WTC11 (cell line): Measurements from ENCODE around the gene CA5A. TPM values are rescaled to one million over a fixed set of nuclear protein-coding genes. Genes with fewer than 3 reads are reported as not detected.

Source experiments
- ATAC-seq: fragments of 200-7000 bp; cut with Tn5 transposase; 2 replicates; pipeline ENCODE4 v1.10.0; 2021; ENCODE audit warnings: mild to moderate bottlenecking, moderate library complexity
- CTCF ChIA-PET: fragments of 300-600 bp; sonication (Branson Sonifier 250); formaldehyde crosslinking; loops from one replicate; lab custom pipeline; 2021; ENCODE audit warnings: antibody characterized with exemption; lab: Charles Lee
- POLR2A ChIA-PET: fragments of 350-600 bp; sonication (Branson Sonifier 250); formaldehyde crosslinking; loops from one replicate; lab custom pipeline; 2021; ENCODE audit warnings: antibody characterized with exemption; lab: Charles Lee
- DNase-seq: peaks from one replicate; pipeline ENCODE4 v3.0.0; 2021; ENCODE audit warnings: low spot score
- H3K27ac Mint-ChIP-seq: 2 replicates; pipeline ENCODE4 v1.8.0; 2021; ENCODE audit warnings: mixed read lengths
- H3K27me3 Mint-ChIP-seq: 2 replicates; pipeline ENCODE4 v1.8.0; 2021; ENCODE audit warnings: low read depth, mild to moderate bottlenecking, moderate library complexity, mixed read lengths
- H3K36me3 Mint-ChIP-seq: 2 replicates; pipeline ENCODE4 v1.8.0; 2021; ENCODE audit warnings: mixed read lengths
- H3K4me1 Mint-ChIP-seq: 2 replicates; pipeline ENCODE4 v1.8.0; 2022; ENCODE audit warnings: mixed read lengths
- H3K4me3 Mint-ChIP-seq: 2 replicates; pipeline ENCODE4 v1.8.0; 2021; ENCODE audit warnings: mild to moderate bottlenecking, moderate library complexity, mixed read lengths
- H3K9me3 Mint-ChIP-seq: 2 replicates; pipeline ENCODE4 v1.8.0; 2021; ENCODE audit warnings: mixed read lengths
- ATF1 ChIP-seq: sonication (generic); formaldehyde crosslinking; IDR thresholded peaks from 2 replicates; pipeline ENCODE4 v1.8.1; 2023; ENCODE audit warnings: mild to moderate bottlenecking, moderate library complexity, missing genetic modification reagents
- CREM ChIP-seq: sonication (generic); formaldehyde crosslinking; IDR thresholded peaks from 2 replicates; pipeline ENCODE4 v1.8.1; 2022; ENCODE audit warnings: mild to moderate bottlenecking, missing genetic modification reagents, moderate library complexity
- HMGA2 ChIP-seq: fragments of 250-450 bp; sonication (Bioruptor Pico); IDR thresholded peaks from 2 replicates; pipeline ENCODE4 v1.4.0; 2021; ENCODE audit warnings: mild to moderate bottlenecking, moderate library complexity
- NFE2L1 ChIP-seq: sonication (generic); formaldehyde crosslinking; IDR thresholded peaks from 2 replicates; pipeline ENCODE4 v1.8.1; 2023; ENCODE audit warnings: missing genetic modification reagents
- NFYB ChIP-seq: sonication (generic); formaldehyde crosslinking; conservative IDR thresholded peaks from 2 replicates; pipeline ENCODE4 v1.8.0; 2022; ENCODE audit warnings: low read depth, missing genetic modification reagents
- NR3C1 ChIP-seq: sonication (generic); formaldehyde crosslinking; conservative IDR thresholded peaks from 2 replicates; pipeline ENCODE4 v1.8.1; 2023; ENCODE audit warnings: low read depth, mild to moderate bottlenecking, missing genetic modification reagents
- SMAD3 ChIP-seq: sonication (generic); formaldehyde crosslinking; IDR thresholded peaks from 2 replicates; pipeline ENCODE4 v1.8.0; 2022; ENCODE audit warnings: missing genetic modification reagents, mild to moderate bottlenecking, borderline replicate concordance
- SOX15 ChIP-seq: fragments of 250-450 bp; sonication (Bioruptor Pico); IDR thresholded peaks from 2 replicates; pipeline ENCODE4 v1.9.0; 2021; ENCODE audit warnings: mild to moderate bottlenecking
- ZNF219 ChIP-seq: sonication (generic); formaldehyde crosslinking; IDR thresholded peaks from 2 replicates; pipeline ENCODE4 v1.8.0; 2023; ENCODE audit warnings: missing genetic modification reagents, mild to moderate bottlenecking, borderline replicate concordance
- ZNF232 ChIP-seq: sonication (generic); formaldehyde crosslinking; IDR thresholded peaks from 2 replicates; pipeline ENCODE4 v1.8.0; 2022; ENCODE audit warnings: mild to moderate bottlenecking, missing genetic modification reagents
- total RNA-seq: library from RNA; stranded (reverse); gene quantifications from 3 replicates; pipeline ENCODE4 v1.2.3, GENCODE V29; 2021
- TF ChIP-seq, protein P1 (sequence below): sonication (generic); formaldehyde crosslinking; IDR thresholded peaks from 2 replicates; pipeline ENCODE4 v1.8.0; 2022; ENCODE audit warnings: mild to moderate bottlenecking, missing genetic modification reagents
- TF ChIP-seq, protein P2 (sequence below): sonication (generic); formaldehyde crosslinking; IDR thresholded peaks from 2 replicates; pipeline ENCODE4 v1.8.1; 2023; ENCODE audit warnings: mild to moderate bottlenecking, moderate library complexity, missing genetic modification reagents
- TF ChIP-seq, protein P3 (sequence below): sonication (generic); formaldehyde crosslinking; IDR thresholded peaks from 2 replicates; pipeline ENCODE4 v1.8.0; 2023; ENCODE audit warnings: missing genetic modification reagents
- TF ChIP-seq, protein P4 (sequence below): fragments of 250-450 bp; sonication (Bioruptor Pico); IDR thresholded peaks from 2 replicates; pipeline ENCODE4 v1.9.0; 2021; ENCODE audit warnings: mild to moderate bottlenecking, borderline replicate concordance
- TF ChIP-seq, protein P5 (sequence below): sonication (generic); formaldehyde crosslinking; IDR thresholded peaks from 2 replicates; pipeline ENCODE4 v1.8.1; 2022; ENCODE audit warnings: missing genetic modification reagents, borderline replicate concordance
- TF ChIP-seq, protein P6 (sequence below): sonication (generic); formaldehyde crosslinking; IDR thresholded peaks from 2 replicates; pipeline ENCODE4 v1.8.0; 2022; ENCODE audit warnings: mild to moderate bottlenecking, missing genetic modification reagents
- TF ChIP-seq, protein P7 (sequence below): sonication (generic); formaldehyde crosslinking; IDR thresholded peaks from 2 replicates; pipeline ENCODE4 v1.8.0; 2023; ENCODE audit warnings: mild to moderate bottlenecking, missing genetic modification reagents
- TF ChIP-seq, protein P8 (sequence below): fragments of 250-450 bp; sonication (Bioruptor Pico); IDR thresholded peaks from 2 replicates; pipeline ENCODE4 v1.9.0; 2021; ENCODE audit warnings: mild to moderate bottlenecking

Gene CA5A
- total RNA-seq, 1 experiment from 2014 or later = not detected

DNA sequence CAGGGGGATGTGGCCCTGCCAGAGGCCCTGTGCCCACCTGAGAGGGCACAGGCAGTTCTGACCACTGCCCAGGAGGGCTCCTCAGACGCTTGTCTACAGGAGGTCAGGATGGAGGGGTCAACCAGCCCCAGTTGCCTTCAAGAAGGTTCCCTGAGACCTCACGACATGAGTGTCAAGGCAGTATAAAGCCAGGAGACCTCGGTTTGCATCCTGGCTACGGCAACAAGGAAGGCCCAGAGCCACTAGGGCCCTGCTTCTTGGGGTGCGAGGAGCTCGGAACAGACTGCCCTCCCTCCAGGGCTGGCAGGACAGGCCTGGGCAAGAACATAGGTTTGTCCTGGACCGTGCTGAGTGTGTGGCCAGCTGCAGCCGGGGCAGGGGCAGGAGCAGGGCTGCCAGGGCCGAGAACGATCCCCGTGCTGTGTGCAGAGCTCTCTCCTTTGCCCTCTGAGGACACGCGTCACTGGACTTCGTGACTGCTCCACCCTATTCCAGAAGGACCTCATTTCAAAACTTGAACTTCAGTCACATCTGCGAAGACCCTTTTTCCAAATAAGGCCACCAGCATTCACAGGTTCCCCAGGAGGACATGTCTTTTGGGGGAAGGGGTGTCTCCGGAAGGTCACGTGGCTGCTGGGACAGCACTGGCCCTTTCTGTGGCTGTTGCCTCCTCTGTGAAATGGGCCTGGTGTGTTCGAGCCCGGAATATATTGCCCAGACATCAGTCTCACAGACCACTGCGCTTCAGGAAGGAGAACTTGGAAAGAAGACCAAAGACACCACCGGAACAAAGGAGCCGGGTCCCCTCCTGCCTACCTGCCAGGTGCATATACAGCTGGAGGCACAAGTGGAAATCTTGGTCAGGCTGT lies 94.8 kb downstream of the CA5A start (continued):
- TF ChIP-seq, protein P1, sequence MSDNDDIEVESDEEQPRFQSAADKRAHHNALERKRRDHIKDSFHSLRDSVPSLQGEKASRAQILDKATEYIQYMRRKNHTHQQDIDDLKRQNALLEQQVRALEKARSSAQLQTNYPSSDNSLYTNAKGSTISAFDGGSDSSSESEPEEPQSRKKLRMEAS (CRISPR knock-in tag) = no peak
- TF ChIP-seq NFE2L1 (CRISPR knock-in tag) (no peak), ATF1 (CRISPR knock-in tag) (no peak), SOX15 (CRISPR knock-in tag) (no peak), HMGA2 (CRISPR knock-in tag) (no peak), ZNF219 (CRISPR knock-in tag) (no peak), ZNF232 (no peak)
- TF ChIP-seq, protein P2, sequence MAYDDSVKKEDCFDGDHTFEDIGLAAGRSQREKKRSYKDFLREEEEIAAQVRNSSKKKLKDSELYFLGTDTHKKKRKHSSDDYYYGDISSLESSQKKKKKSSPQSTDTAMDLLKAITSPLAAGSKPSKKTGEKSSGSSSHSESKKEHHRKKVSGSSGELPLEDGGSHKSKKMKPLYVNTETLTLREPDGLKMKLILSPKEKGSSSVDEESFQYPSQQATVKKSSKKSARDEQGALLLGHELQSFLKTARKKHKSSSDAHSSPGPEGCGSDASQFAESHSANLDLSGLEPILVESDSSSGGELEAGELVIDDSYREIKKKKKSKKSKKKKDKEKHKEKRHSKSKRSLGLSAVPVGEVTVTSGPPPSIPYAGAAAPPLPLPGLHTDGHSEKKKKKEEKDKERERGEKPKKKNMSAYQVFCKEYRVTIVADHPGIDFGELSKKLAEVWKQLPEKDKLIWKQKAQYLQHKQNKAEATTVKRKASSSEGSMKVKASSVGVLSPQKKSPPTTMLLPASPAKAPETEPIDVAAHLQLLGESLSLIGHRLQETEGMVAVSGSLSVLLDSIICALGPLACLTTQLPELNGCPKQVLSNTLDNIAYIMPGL (CRISPR knock-in tag) = no peak
- TF ChIP-seq, protein P3, sequence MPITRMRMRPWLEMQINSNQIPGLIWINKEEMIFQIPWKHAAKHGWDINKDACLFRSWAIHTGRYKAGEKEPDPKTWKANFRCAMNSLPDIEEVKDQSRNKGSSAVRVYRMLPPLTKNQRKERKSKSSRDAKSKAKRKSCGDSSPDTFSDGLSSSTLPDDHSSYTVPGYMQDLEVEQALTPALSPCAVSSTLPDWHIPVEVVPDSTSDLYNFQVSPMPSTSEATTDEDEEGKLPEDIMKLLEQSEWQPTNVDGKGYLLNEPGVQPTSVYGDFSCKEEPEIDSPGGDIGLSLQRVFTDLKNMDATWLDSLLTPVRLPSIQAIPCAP = no peak

DNA sequence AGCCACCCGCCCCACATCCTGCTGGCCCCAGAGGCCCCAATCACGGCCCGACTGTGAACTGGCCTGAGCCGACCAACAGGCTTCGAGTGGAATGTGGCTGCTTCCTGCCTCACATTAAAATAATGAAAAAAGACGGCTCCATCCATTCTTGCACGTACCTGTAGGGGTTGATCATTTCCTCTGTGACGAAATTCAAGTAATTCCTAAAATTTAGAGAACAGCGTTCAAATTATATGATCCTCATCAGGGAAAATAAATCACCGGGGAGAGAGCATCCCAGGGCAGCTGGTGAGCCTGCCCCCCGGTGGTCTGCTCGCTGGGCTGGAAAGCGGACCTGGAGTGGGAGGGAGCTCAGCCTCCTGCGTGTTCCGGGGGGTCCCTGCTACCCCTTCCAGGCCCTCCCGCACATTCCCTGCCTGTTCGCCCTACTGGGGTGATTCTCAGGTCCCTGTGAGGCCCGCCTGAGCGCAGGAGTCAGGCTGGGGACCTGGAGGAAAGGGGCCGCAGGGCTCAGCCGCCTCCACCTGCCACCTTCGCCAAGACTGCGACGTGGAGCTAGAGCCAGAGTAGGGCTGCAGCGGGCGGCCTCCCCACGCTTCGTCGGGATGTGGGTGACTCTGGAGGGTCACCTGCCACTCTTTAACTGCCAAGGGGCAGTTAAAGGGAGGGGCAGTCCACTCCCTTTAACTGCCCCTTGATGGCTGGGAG lies 95.9 kb downstream of the CA5A start:
- CTCF ChIA-PET = interaction anchor here (0.8 to 3.1 kb wide), 9 partner anchors 9 to 71 kb away, joined by 3 to 26 read pairs (median 8); no protein-coding TSS in a partner anchor
- H3K9me3 Mint-ChIP-seq = no peaks in the 10 kb centered on the region
- TF ChIP-seq ZNF219 (CRISPR knock-in tag) = no peak
- no peak for TF ChIP-seq CREM (CRISPR knock-in tag)
- TF ChIP-seq SMAD3 (CRISPR knock-in tag) = no peak
- no peak for TF ChIP-seq NFYB
- no peak for TF ChIP-seq NR3C1 (CRISPR knock-in tag)
- TF ChIP-seq, protein P4, sequence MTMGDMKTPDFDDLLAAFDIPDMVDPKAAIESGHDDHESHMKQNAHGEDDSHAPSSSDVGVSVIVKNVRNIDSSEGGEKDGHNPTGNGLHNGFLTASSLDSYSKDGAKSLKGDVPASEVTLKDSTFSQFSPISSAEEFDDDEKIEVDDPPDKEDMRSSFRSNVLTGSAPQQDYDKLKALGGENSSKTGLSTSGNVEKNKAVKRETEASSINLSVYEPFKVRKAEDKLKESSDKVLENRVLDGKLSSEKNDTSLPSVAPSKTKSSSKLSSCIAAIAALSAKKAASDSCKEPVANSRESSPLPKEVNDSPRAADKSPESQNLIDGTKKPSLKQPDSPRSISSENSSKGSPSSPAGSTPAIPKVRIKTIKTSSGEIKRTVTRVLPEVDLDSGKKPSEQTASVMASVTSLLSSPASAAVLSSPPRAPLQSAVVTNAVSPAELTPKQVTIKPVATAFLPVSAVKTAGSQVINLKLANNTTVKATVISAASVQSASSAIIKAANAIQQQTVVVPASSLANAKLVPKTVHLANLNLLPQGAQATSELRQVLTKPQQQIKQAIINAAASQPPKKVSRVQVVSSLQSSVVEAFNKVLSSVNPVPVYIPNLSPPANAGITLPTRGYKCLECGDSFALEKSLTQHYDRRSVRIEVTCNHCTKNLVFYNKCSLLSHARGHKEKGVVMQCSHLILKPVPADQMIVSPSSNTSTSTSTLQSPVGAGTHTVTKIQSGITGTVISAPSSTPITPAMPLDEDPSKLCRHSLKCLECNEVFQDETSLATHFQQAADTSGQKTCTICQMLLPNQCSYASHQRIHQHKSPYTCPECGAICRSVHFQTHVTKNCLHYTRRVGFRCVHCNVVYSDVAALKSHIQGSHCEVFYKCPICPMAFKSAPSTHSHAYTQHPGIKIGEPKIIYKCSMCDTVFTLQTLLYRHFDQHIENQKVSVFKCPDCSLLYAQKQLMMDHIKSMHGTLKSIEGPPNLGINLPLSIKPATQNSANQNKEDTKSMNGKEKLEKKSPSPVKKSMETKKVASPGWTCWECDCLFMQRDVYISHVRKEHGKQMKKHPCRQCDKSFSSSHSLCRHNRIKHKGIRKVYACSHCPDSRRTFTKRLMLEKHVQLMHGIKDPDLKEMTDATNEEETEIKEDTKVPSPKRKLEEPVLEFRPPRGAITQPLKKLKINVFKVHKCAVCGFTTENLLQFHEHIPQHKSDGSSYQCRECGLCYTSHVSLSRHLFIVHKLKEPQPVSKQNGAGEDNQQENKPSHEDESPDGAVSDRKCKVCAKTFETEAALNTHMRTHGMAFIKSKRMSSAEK (CRISPR knock-in tag) = no peak
- TF ChIP-seq, protein P5, sequence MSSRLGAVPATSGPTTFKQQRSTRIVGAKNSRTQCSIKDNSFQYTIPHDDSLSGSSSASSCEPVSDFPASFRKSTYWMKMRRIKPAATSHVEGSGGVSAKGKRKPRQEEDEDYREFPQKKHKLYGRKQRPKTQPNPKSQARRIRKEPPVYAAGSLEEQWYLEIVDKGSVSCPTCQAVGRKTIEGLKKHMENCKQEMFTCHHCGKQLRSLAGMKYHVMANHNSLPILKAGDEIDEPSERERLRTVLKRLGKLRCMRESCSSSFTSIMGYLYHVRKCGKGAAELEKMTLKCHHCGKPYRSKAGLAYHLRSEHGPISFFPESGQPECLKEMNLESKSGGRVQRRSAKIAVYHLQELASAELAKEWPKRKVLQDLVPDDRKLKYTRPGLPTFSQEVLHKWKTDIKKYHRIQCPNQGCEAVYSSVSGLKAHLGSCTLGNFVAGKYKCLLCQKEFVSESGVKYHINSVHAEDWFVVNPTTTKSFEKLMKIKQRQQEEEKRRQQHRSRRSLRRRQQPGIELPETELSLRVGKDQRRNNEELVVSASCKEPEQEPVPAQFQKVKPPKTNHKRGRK (CRISPR knock-in tag) = no peak
- TF ChIP-seq, protein P6, sequence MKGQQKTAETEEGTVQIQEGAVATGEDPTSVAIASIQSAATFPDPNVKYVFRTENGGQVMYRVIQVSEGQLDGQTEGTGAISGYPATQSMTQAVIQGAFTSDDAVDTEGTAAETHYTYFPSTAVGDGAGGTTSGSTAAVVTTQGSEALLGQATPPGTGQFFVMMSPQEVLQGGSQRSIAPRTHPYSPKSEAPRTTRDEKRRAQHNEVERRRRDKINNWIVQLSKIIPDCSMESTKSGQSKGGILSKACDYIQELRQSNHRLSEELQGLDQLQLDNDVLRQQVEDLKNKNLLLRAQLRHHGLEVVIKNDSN = no peak
- TF ChIP-seq, protein P7, sequence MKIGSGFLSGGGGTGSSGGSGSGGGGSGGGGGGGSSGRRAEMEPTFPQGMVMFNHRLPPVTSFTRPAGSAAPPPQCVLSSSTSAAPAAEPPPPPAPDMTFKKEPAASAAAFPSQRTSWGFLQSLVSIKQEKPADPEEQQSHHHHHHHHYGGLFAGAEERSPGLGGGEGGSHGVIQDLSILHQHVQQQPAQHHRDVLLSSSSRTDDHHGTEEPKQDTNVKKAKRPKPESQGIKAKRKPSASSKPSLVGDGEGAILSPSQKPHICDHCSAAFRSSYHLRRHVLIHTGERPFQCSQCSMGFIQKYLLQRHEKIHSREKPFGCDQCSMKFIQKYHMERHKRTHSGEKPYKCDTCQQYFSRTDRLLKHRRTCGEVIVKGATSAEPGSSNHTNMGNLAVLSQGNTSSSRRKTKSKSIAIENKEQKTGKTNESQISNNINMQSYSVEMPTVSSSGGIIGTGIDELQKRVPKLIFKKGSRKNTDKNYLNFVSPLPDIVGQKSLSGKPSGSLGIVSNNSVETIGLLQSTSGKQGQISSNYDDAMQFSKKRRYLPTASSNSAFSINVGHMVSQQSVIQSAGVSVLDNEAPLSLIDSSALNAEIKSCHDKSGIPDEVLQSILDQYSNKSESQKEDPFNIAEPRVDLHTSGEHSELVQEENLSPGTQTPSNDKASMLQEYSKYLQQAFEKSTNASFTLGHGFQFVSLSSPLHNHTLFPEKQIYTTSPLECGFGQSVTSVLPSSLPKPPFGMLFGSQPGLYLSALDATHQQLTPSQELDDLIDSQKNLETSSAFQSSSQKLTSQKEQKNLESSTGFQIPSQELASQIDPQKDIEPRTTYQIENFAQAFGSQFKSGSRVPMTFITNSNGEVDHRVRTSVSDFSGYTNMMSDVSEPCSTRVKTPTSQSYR (CRISPR knock-in tag) = no peak
- TF ChIP-seq, protein P8, sequence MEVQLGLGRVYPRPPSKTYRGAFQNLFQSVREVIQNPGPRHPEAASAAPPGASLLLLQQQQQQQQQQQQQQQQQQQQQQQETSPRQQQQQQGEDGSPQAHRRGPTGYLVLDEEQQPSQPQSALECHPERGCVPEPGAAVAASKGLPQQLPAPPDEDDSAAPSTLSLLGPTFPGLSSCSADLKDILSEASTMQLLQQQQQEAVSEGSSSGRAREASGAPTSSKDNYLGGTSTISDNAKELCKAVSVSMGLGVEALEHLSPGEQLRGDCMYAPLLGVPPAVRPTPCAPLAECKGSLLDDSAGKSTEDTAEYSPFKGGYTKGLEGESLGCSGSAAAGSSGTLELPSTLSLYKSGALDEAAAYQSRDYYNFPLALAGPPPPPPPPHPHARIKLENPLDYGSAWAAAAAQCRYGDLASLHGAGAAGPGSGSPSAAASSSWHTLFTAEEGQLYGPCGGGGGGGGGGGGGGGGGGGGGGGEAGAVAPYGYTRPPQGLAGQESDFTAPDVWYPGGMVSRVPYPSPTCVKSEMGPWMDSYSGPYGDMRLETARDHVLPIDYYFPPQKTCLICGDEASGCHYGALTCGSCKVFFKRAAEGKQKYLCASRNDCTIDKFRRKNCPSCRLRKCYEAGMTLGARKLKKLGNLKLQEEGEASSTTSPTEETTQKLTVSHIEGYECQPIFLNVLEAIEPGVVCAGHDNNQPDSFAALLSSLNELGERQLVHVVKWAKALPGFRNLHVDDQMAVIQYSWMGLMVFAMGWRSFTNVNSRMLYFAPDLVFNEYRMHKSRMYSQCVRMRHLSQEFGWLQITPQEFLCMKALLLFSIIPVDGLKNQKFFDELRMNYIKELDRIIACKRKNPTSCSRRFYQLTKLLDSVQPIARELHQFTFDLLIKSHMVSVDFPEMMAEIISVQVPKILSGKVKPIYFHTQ (CRISPR knock-in tag) = no peak

More for the DNA sequence above, 95.9 kb downstream of the CA5A start:
- no peak for ATAC-seq
- no peak overlapping the region; the same call in 1 of the 2 replicates for H3K27ac Mint-ChIP-seq
- DNase-seq = no peak
- no peak overlapping the region for H3K4me3 Mint-ChIP-seq
- no peaks in the 10 kb centered on the region for H3K27me3 Mint-ChIP-seq
- peaks cover 7% of the 10 kb centered on the region for H3K36me3 Mint-ChIP-seq
- peaks cover 12% of the 10 kb centered on the region for H3K4me1 Mint-ChIP-seq
- POLR2A ChIA-PET = interaction anchor here (1.3 kb wide), 1 partner anchor 12 kb away, joined by 4 read pairs; no protein-coding TSS in a partner anchor
